Ishikawa (cell line): ENCODE measurements around the gene ATP9B.

Experiments
- CEBPB ChIP-seq: IDR thresholded peaks from 2 replicates; pipeline ENCODE4 v1.6.1; 2012
- CREB1 ChIP-seq: IDR thresholded peaks from 2 replicates; pipeline ENCODE4 v1.6.1; 2012; ENCODE audit warnings: low read depth
- EP300 ChIP-seq: IDR thresholded peaks from 2 replicates; pipeline ENCODE4 v1.6.1; 2012; ENCODE audit warnings: borderline replicate concordance
- FOXM1 ChIP-seq: IDR thresholded peaks from 2 replicates; pipeline ENCODE4 v1.6.1; 2012; ENCODE audit warnings: low read depth, borderline replicate concordance
- MAX ChIP-seq: IDR thresholded peaks from 2 replicates; pipeline ENCODE4 v1.6.1; 2012
- NFIC ChIP-seq: IDR thresholded peaks from 2 replicates; pipeline ENCODE4 v1.6.1; 2012
- RAD21 ChIP-seq: IDR thresholded peaks from 2 replicates; pipeline ENCODE4 v1.6.1; 2012; ENCODE audit warnings: low read depth
- TAF1 ChIP-seq: IDR thresholded peaks from 2 replicates; pipeline ENCODE4 v1.6.1; 2012; ENCODE audit warnings: low read depth, mild to moderate bottlenecking
- TCF12 ChIP-seq: IDR thresholded peaks from 2 replicates; pipeline ENCODE4 v1.6.1; 2012; ENCODE audit warnings: low read depth
- TEAD4 ChIP-seq: IDR thresholded peaks from 2 replicates; pipeline ENCODE4 v1.6.1; 2012
- USF1 ChIP-seq: IDR thresholded peaks from 2 replicates; pipeline ENCODE4 v1.6.1; 2012
- YY1 ChIP-seq: IDR thresholded peaks from 2 replicates; pipeline ENCODE4 v1.6.1; 2012; ENCODE audit warnings: low read depth
- ZBTB7A ChIP-seq: IDR thresholded peaks from 2 replicates; pipeline ENCODE4 v1.6.1; 2012; ENCODE audit warnings: low read depth
- TF ChIP-seq, protein P1 (sequence below): IDR thresholded peaks from 2 replicates; pipeline ENCODE4 v1.6.1; 2012; ENCODE audit warnings: low read depth, mild to moderate bottlenecking

- TF ChIP-seq USF1 = no peak
- TF ChIP-seq NFIC = no peak
- TF ChIP-seq YY1 = no peak
- no peak for TF ChIP-seq MAX
- no peak for TF ChIP-seq TAF1
- TF ChIP-seq, protein P1, sequence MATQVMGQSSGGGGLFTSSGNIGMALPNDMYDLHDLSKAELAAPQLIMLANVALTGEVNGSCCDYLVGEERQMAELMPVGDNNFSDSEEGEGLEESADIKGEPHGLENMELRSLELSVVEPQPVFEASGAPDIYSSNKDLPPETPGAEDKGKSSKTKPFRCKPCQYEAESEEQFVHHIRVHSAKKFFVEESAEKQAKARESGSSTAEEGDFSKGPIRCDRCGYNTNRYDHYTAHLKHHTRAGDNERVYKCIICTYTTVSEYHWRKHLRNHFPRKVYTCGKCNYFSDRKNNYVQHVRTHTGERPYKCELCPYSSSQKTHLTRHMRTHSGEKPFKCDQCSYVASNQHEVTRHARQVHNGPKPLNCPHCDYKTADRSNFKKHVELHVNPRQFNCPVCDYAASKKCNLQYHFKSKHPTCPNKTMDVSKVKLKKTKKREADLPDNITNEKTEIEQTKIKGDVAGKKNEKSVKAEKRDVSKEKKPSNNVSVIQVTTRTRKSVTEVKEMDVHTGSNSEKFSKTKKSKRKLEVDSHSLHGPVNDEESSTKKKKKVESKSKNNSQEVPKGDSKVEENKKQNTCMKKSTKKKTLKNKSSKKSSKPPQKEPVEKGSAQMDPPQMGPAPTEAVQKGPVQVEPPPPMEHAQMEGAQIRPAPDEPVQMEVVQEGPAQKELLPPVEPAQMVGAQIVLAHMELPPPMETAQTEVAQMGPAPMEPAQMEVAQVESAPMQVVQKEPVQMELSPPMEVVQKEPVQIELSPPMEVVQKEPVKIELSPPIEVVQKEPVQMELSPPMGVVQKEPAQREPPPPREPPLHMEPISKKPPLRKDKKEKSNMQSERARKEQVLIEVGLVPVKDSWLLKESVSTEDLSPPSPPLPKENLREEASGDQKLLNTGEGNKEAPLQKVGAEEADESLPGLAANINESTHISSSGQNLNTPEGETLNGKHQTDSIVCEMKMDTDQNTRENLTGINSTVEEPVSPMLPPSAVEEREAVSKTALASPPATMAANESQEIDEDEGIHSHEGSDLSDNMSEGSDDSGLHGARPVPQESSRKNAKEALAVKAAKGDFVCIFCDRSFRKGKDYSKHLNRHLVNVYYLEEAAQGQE = no peak
- TF ChIP-seq EP300 = no peak
- no peak for TF ChIP-seq CEBPB
- TF ChIP-seq RAD21 = no peak
- no peak for TF ChIP-seq ZBTB7A
- TF ChIP-seq FOXM1 = no peak
- no peak for TF ChIP-seq CREB1
- TF ChIP-seq TEAD4 = no peak
- TF ChIP-seq TCF12 = no peak
Measured at GRCh38 chr18:79106084-79106483, 36.9 kb downstream of the ATP9B start.
